HG02642 (cell line): ENCODE measurements around the gene CAMSAP3.
A peak's percentile ranks its signal among the peaks of the same experiment; 100 is the strongest.
"Not testable (repeated sequence)": the region's sequence is repeated elsewhere in the genome, so short reads cannot be mapped to it uniquely, and the experiment has no call there.

ENCODE experiments used
- ATAC-seq: cut with Tn5 transposase; IDR thresholded peaks from one replicate; pipeline ENCODE4 v1.9.1; 2021; ENCODE audit warnings: mild to moderate bottlenecking; ENCODE audit not compliant: unreplicated experiment, poor library complexity

CAMSAP3 gene

GRCh38 chr19:7643629-7644549, 48.2 kb downstream of the CAMSAP3 start:
- ATAC-seq = not testable (repeated sequence)

DNA sequence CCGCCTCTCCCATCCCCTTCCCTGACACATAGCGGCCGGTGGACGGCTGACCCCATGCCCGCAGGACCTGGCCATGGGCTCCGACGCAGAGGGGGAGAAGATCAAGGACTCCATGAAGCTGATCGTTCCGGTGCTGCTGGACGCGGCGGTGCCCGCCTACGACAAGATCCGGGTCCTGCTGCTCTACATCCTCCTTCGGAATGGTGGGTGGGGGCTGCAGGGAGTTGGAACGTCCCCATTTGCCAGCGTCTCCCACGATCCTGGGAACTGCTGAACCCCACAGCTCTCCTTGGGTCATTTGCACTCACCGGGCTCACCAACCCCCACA, 48.9 kb downstream of the CAMSAP3 start:
- no peak for ATAC-seq

GRCh38 chr19:7645163-7645562, 49.5 kb downstream of the CAMSAP3 start:
- ATAC-seq = no peak

DNA sequence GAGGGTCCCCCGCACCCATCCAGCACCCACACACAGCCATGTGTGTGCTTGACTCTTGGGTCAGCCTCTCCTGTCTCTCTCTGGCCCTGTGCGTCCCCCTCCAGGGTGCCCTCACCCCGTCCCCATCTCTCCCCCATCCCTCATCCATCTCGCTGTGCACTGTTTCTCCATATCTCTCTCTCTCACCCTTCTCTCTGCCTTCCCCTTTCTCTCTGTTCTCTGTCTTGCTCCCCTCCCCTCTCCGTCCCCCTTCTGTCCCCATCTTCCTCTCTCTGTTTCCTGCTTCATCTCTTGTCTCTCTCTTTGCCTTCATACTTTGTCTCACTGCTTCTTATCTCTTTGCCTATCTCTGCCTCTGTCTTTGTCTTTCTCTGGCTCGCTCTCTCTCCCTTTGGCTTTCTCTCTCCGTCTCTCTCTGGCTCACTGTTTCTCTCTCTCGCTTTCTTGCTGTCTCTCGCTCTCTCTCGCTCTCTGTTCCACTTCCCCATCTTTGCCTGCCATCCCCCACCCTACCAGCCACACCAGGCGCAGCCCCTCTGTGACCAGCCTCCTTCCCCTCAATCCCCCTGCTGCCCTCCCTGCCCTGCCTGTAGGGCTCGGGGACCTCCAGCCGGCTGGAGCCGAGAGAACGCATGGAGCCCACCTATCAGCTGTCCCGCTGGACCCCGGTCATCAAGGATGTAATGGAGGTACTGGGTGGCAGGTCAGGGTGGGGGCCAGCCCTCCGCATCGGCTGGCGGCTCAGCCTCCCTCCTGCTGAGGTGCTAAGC, 50.2 kb downstream of the CAMSAP3 start:
- no peak for ATAC-seq

GRCh38 chr19:7646426-7646700, 50.7 kb downstream of the CAMSAP3 start:
- no peak for ATAC-seq

DNA sequence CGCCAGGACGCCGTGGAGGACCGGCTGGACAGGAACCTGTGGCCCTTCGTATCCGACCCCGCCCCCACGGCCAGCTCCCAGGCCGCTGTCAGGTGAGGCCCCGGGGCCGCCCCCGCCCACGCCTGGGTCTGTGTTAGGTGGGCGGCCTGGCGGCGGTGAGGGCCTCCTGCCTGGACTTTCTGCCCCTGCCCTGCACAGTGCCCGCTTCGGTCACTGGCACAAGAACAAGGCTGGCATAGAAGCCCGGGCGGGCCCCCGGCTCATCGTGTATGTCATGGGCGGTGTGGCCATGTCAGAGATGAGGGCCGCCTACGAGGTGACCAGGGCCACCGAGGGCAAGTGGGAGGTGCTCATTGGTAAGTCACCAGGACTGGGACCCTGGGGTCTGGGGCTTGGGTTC, 51.5 kb downstream of the CAMSAP3 start:
- no peak for ATAC-seq

GRCh38 chr19:7648265-7649014, 52.8 kb downstream of the CAMSAP3 start:
- ATAC-seq = no peak

GRCh38 chr19:7650148-7650547, 54.5 kb downstream of the CAMSAP3 start:
- no peak for ATAC-seq

DNA sequence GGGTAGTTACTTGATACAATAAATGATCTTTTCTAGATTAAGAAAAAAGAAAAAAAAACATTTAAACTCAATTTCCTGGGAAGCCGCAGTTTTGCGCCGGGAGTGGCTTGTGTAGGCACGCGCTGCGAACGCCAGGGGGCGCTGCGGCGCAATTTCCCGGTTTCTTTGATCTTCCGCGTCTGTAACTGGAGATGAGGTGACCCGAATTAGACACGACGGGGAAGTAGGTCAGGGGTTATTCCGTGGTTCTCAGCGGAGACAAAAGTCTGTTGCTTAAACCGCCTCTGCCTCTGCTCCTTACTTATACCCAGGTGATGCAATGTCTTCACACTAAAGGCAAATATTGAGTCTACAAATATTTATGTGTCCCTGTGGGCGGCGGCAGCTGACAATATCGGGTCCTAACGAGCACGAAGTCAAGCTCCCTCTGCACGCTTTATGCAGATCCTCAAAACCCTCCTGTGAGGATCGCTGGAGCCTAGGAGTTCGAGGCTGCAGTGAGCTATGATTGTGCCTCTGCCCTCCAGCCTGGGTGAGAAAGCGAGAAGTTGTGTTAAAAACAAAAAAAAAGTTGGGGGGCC, 56.5 kb downstream of the CAMSAP3 start:
- ATAC-seq = peak; percentile 57

DNA sequence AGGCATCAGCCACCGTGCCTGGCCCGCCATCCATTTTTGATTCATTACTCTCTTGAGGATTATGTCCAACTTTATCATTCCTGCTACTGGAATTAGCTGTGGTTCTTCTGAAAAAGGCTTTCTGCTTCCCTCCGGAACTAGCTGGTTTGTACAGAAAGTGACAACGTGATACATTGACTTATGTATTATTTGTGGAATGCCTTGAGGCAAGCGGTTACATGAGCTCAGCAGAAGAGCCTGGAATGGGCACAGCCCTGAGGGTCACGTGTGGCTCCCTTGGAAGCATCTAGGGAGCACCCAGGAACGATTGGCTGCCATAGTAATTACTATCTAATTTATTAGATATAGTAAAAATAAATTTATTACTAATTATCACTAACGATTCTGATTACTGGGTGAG, 58.7 kb downstream of the CAMSAP3 start:
- no peak for ATAC-seq

DNA sequence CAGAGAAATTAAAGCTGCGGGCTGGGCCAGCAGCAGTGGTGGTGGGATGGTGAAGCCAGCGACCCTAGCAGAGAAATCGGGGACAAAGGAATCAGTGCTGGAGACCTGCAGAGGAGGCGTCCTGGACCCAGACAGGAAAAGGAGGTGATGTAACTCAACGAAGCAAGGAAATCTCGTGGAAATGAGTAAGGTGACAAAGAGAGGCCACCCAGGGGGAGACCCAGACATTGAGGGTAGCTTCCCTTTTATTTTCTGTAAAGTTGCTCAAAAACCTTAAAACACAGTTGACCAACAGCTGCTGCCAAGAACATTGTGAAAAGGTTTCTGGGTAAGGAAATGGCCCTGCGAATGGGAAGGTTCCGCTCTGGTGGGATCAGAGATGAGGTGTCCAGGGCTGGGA, 59.9 kb downstream of the CAMSAP3 start:
- ATAC-seq = no peak

- no peak for ATAC-seq
Measured at GRCh38 chr19:7657131-7657751, 61.6 kb downstream of the CAMSAP3 start.

DNA sequence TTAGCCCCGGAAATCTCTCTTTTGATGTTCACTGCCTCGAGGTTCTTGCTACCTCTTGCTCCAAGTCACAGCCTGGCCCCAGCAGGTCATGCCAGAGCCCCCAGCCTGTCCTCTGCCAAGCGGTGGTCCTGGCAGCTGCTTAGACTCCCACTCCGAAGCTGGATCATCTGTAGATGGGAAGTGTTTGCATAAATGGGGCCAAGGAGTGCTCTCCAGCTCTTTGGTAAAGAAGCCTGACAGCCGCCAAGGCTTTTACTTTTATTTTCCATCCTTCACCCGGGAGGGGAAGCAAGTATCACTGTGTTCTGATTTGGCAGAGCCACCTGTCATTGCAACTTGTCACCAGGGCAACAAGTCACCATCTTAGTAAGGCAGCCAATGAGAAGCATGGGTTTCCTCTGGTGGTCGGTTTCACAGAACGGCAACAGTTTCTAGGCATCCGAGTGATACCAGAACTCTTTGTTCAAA, 62.6 kb downstream of the CAMSAP3 start:
- ATAC-seq = peak; percentile 74

GRCh38 chr19:7661744-7662538, 66.3 kb downstream of the CAMSAP3 start:
- ATAC-seq = no peak

DNA sequence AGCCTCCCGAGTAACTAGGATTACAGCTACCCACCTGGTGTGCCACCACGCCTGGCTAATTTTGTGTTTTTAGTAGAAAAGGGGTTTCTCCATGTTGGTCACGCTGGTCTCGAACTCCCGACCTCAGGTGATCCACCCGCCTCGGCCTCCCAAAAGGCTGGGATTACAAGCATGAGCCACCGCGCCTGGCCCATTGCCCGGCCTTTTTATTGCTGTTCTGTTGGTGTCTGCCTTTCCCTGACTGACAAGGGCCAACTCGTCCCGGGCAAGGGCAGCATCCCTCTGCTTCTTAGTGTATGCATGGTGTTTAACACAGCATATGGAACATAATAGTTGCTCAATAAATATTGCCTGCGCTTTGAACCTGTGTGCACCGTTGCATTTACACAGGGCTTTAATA, 67.0 kb downstream of the CAMSAP3 start:
- no peak for ATAC-seq

DNA sequence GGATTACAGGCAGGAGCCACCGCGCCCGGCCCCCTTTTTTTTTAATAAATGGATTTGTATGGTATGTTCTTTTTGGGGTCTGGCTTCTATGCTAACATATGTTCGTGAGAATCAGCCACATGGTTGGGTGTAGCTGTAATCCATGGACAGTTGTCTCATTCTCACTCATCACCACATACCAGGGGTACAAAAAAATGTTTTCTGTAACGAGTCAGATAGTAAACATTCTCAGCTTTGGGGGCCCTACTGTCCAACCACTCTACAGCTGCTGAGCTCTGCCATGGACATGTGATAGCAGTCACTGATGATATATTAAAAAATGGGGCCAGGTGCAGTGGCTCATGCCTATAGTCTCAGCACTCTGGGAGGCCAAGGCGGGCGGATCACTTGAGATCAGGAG, 68.0 kb downstream of the CAMSAP3 start:
- ATAC-seq = no peak

DNA sequence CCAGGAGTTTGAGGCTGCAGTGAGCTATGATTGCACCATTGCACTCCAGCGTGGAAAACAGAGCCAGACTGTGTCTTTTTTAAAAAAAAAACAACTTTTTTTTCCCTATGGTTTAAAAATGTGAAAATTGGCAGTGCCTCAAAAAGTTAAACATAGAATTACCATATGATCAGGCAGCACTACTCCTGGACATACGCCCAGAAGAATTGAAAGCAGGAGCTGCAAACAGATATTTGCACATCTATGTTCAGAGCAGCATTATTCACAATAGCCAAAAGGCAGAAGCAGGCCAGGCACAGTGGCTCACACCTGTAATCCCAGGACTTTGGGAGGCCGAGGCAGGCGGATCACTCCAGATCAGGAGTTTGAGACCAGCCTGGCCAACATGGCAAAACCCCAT, 69.4 kb downstream of the CAMSAP3 start:
- no peak for ATAC-seq
